T-helper 17 cell (primary cell): Measurements from ENCODE around the gene NHEJ1. TPM values are rescaled to one million over a fixed set of nuclear protein-coding genes. Genes with fewer than 3 reads are reported as not detected.

Experiments used
- ATAC-seq: fragments of 150-1000 bp; cut with Tn5 transposase; 2 replicates; pipeline ENCODE4 v1.10.0; 2021; ENCODE audit warnings: mild to moderate bottlenecking, moderate library complexity
- DNase-seq, 3 donors: peaks; one replicate each; pipeline versions ENCODE4 v3.0.0 to v3.0.0-alpha.2; 2020 to 2021
- H3K9me3 ChIP-seq: one replicate; pipeline ENCODE4 v1.7.0; 2013; ENCODE audit warnings: low read length, mild to moderate bottlenecking; ENCODE audit not compliant: control insufficient read depth, poor library complexity, severe bottlenecking
- H3K27ac Mint-ChIP-seq: one replicate; pipeline ENCODE4 v1.8.0; 2022; ENCODE audit warnings: mild to moderate bottlenecking, moderate library complexity, mixed read lengths
- H3K27me3 Mint-ChIP-seq: one replicate; pipeline ENCODE4 v1.8.0; 2022; ENCODE audit warnings: mixed read lengths
- H3K36me3 Mint-ChIP-seq: one replicate; pipeline ENCODE4 v1.8.0; 2022; ENCODE audit warnings: low read depth, mixed read lengths
- H3K4me1 Mint-ChIP-seq: one replicate; pipeline ENCODE4 v1.8.0; 2022; ENCODE audit warnings: mild to moderate bottlenecking, mixed read lengths
- H3K4me3 Mint-ChIP-seq: one replicate; pipeline ENCODE4 v1.8.0; 2022; ENCODE audit warnings: mild to moderate bottlenecking, moderate library complexity, mixed read lengths
- total RNA-seq, 4 donors: library from RNA in 2 of 4; stranded (reverse) in 2 of 4; gene quantifications; one replicate each; pipeline ENCODE4 v1.2.3 and lab custom pipeline; 2022 to 2026

NHEJ1 gene
- total RNA-seq, 2 donors from 2014 or later, result 11.8 to 15.2 TPM

- peaks cover 3% of the 10 kb centered on the region for H3K36me3 Mint-ChIP-seq
- no peaks in the 10 kb centered on the region for H3K27me3 Mint-ChIP-seq
- H3K9me3 ChIP-seq, result no peaks in the 10 kb centered on the region
- no peak for DNase-seq
- peaks cover 2% of the 10 kb centered on the region for H3K4me1 Mint-ChIP-seq
- H3K27ac Mint-ChIP-seq, result no peak overlapping the region
- no peak overlapping the region for H3K4me3 Mint-ChIP-seq
- no peak for ATAC-seq
Observed at GRCh38 chr2:219076253-219076652, 84.4 kb downstream of the NHEJ1 start.

- Mint-ChIP-seq H3K36me3 (peaks cover 3% of the 10 kb centered on the region), H3K4me1 (peaks cover 2% of the 10 kb centered on the region), H3K4me3 (no peak overlapping the region), H3K27me3 (no peaks in the 10 kb centered on the region), H3K27ac (no peak overlapping the region)
- no peak for ATAC-seq
- no peaks in the 10 kb centered on the region for H3K9me3 ChIP-seq
- DNase-seq, result no peak
Observed at GRCh38 chr2:219073413-219074129, 87.0 kb downstream of the NHEJ1 start.

- H3K27ac Mint-ChIP-seq, result peak overlapping the region; percentile 67
- no peak overlapping the region for H3K4me3 Mint-ChIP-seq
- no peaks in the 10 kb centered on the region for H3K27me3 Mint-ChIP-seq
- peaks cover 3% of the 10 kb centered on the region for H3K36me3 Mint-ChIP-seq
- no peaks in the 10 kb centered on the region for H3K9me3 ChIP-seq
- peaks cover 2% of the 10 kb centered on the region for H3K4me1 Mint-ChIP-seq
- DNase-seq, result no peak
- ATAC-seq, result no peak
Observed at GRCh38 chr2:219072741-219073250, 87.8 kb downstream of the NHEJ1 start.

- Mint-ChIP-seq H3K27ac (no peak overlapping the region), H3K36me3 (no peaks in the 10 kb centered on the region), H3K4me3 (no peak overlapping the region), H3K4me1 (peaks cover 2% of the 10 kb centered on the region), H3K27me3 (no peaks in the 10 kb centered on the region)
- no peaks in the 10 kb centered on the region for H3K9me3 ChIP-seq
- no peak for DNase-seq
- no peak for ATAC-seq
Observed at GRCh38 chr2:219071131-219071816, 89.3 kb downstream of the NHEJ1 start.

- H3K4me3 Mint-ChIP-seq, result no peak overlapping the region
- peaks cover 35% of the 10 kb centered on the region for H3K27me3 Mint-ChIP-seq
Observed at GRCh38 chr2:219065484-219065883, 95.1 kb downstream of the NHEJ1 start.

GRCh38 chr2:219062081-219062480 is 98.5 kb downstream of the NHEJ1 start:
- no peak for DNase-seq
- H3K27me3 Mint-ChIP-seq, result peaks cover 64% of the 10 kb centered on the region

More at GRCh38 chr2:219065484-219065883, 95.1 kb downstream of the NHEJ1 start:
- no peak overlapping the region for H3K27ac Mint-ChIP-seq
- no peaks in the 10 kb centered on the region for H3K9me3 ChIP-seq
- ATAC-seq (no peak), DNase-seq (no peak)
- no peaks in the 10 kb centered on the region for H3K36me3 Mint-ChIP-seq
- H3K4me1 Mint-ChIP-seq, result peaks cover 3% of the 10 kb centered on the region

GRCh38 chr2:219060821-219061791 is 99.5 kb downstream of the NHEJ1 start, which contains the start of gene IHH:
Gene IHH (minus strand): TSS chr2:219060921. CDS start chr2:219060467, 454 bp downstream.
- H3K9me3 ChIP-seq, result no peaks in the 10 kb centered on the region
- no peak for ATAC-seq
- Mint-ChIP-seq H3K4me1 (peaks cover 9% of the 10 kb centered on the region), H3K4me3 (peak within 1 kb of the TSS; percentile 84), H3K27ac (no peak within 1 kb of the TSS), H3K36me3 (peaks cover 8% of the 10 kb centered on the region), H3K27me3 (peaks cover 73% of the 10 kb centered on the region)
- no peak for DNase-seq

More at GRCh38 chr2:219062081-219062480, 98.5 kb downstream of the NHEJ1 start:
- peaks cover 9% of the 10 kb centered on the region for H3K4me1 Mint-ChIP-seq
- H3K36me3 Mint-ChIP-seq, result peaks cover 4% of the 10 kb centered on the region
- no peak for ATAC-seq
- H3K9me3 ChIP-seq, result no peaks in the 10 kb centered on the region
- no peak overlapping the region for H3K4me3 Mint-ChIP-seq
- H3K27ac Mint-ChIP-seq, result no peak overlapping the region

- H3K27me3 Mint-ChIP-seq, result peaks cover 80% of the 10 kb centered on the region
- no peak overlapping the region for H3K27ac Mint-ChIP-seq
- no peaks in the 10 kb centered on the region for H3K9me3 ChIP-seq
- ATAC-seq (no peak), DNase-seq (no peak)
- peaks cover 9% of the 10 kb centered on the region for H3K4me1 Mint-ChIP-seq
- peaks cover 9% of the 10 kb centered on the region for H3K36me3 Mint-ChIP-seq
- H3K4me3 Mint-ChIP-seq, result peak overlapping the region; percentile 84
Observed at GRCh38 chr2:219059725-219060682, 100.6 kb downstream of the NHEJ1 start.

GRCh38 chr2:219059375-219059724 is 101.3 kb downstream of the NHEJ1 start:
- no peaks in the 10 kb centered on the region for H3K9me3 ChIP-seq
- no peak overlapping the region for H3K27ac Mint-ChIP-seq
- H3K4me3 Mint-ChIP-seq, result peak overlapping the region; percentile 84
- peaks cover 9% of the 10 kb centered on the region for H3K4me1 Mint-ChIP-seq
- H3K27me3 Mint-ChIP-seq, result peaks cover 76% of the 10 kb centered on the region
- ATAC-seq (no peak), DNase-seq (no peak)
- H3K36me3 Mint-ChIP-seq, result peaks cover 9% of the 10 kb centered on the region

- H3K4me3 Mint-ChIP-seq, result peak overlapping the region; percentile 84
- no peak for DNase-seq
- H3K27ac Mint-ChIP-seq, result peak overlapping the region; percentile 62
Observed at GRCh38 chr2:219058541-219059374, 101.9 kb downstream of the NHEJ1 start.

GRCh38 chr2:219057709-219058540 is 102.7 kb downstream of the NHEJ1 start:
- Mint-ChIP-seq H3K36me3 (peaks cover 9% of the 10 kb centered on the region), H3K27me3 (peaks cover 76% of the 10 kb centered on the region), H3K27ac (peak overlapping the region; percentile 62), H3K4me3 (peak overlapping the region; percentile 78), H3K4me1 (peaks cover 9% of the 10 kb centered on the region)
- H3K9me3 ChIP-seq, result no peaks in the 10 kb centered on the region
- ATAC-seq (peak; percentile 96), DNase-seq (peak; percentile 63 to 71 (median 66))

More at GRCh38 chr2:219058541-219059374, 101.9 kb downstream of the NHEJ1 start:
- Mint-ChIP-seq H3K4me1 (peaks cover 9% of the 10 kb centered on the region), H3K36me3 (peaks cover 9% of the 10 kb centered on the region), H3K27me3 (peaks cover 77% of the 10 kb centered on the region)
- no peaks in the 10 kb centered on the region for H3K9me3 ChIP-seq
- ATAC-seq, result no peak
